ENCODE results near the gene KAT6B.

KAT6B gene

DNA sequence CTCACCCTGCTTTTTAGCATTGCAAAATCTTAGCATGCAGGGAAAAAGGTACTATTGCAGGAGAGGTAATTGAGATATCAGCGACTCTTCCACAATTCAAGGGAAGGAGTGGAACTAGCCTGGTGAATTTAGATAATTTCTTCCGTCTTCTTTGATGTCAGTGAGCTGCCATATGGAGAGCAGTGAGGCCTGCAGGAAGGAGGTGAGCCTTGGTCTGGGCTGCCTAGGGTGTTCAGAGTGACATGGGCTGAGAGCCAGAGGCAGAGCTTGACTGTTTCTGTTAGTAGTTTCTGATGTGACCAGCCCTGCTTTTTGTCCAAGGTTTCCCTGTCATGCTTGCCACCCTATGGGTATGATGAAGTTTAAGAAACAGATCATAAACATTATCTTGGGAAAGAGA lies 28.6 kb downstream of the KAT6B start:
- TF ChIP-seq, protein P1, sequence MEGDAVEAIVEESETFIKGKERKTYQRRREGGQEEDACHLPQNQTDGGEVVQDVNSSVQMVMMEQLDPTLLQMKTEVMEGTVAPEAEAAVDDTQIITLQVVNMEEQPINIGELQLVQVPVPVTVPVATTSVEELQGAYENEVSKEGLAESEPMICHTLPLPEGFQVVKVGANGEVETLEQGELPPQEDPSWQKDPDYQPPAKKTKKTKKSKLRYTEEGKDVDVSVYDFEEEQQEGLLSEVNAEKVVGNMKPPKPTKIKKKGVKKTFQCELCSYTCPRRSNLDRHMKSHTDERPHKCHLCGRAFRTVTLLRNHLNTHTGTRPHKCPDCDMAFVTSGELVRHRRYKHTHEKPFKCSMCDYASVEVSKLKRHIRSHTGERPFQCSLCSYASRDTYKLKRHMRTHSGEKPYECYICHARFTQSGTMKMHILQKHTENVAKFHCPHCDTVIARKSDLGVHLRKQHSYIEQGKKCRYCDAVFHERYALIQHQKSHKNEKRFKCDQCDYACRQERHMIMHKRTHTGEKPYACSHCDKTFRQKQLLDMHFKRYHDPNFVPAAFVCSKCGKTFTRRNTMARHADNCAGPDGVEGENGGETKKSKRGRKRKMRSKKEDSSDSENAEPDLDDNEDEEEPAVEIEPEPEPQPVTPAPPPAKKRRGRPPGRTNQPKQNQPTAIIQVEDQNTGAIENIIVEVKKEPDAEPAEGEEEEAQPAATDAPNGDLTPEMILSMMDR (IDR thresholded peaks at IDR 0.05; ENCODE audit: low read depth, low read length) = no peak
- DNase-seq (ENCODE audit: low read depth in 2 of 2) = no peak

DNA sequence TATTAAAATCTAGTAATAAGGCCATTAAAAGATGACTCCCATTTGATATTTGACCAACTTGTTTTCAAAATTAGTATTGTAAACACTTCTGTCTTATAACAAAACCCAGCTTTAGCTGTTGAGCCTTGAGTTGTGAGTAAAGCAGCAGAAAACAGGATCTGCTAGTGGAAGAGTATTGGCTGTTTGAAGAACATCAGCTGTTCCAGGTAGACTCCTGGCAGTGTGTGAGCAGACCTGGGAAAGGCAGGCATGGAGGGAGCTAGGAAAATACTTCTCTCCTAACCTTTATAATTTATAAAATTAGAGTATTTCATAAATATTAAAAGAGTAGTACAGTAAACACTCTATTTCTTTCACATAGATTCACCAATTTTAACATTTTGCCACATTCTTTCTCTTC lies 29.0 kb downstream of the KAT6B start:
- no peak overlapping the region for H3K4me3 ChIP-seq (replicated peaks in 1 of 2; ENCODE audit: low read depth in 2 of 2, low read length in 2 of 2)
- no peak for DNase-seq (ENCODE audit: low read depth in 2 of 2)
- TF ChIP-seq, protein P1 (IDR thresholded peaks at IDR 0.05; ENCODE audit: low read depth, low read length) = no peak

More for the DNA sequence above, 28.6 kb downstream of the KAT6B start:
- H3K4me3 ChIP-seq (replicated peaks in 1 of 2; ENCODE audit: low read depth in 2 of 2, low read length in 2 of 2) = no peak overlapping the region

DNA sequence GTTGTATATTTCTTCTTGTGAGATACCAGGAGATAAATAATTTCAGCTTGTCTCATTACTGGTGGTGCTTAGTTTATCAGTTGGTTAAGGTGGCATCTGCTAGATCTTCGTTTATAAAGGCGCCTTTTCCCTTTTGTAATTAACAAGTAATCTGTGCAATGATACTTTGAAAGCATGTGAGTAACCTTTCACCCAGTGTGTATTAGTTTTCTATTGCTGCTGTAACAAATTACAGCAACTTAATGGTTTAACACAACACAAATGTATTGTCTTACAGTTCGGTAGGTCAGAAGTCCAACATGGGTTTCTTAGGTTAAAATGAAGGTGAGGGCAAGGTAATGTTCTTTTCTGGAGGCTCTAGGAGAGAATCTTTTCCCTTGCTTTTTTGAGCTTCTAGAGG lies 30.5 kb downstream of the KAT6B start:
- no peak for DNase-seq (ENCODE audit: low read depth in 2 of 2)
- TF ChIP-seq, protein P1 (IDR thresholded peaks at IDR 0.05; ENCODE audit: low read depth, low read length) = no peak
- H3K4me3 ChIP-seq (replicated peaks in 1 of 2; ENCODE audit: low read depth in 2 of 2, low read length in 2 of 2) = no peak overlapping the region

DNA sequence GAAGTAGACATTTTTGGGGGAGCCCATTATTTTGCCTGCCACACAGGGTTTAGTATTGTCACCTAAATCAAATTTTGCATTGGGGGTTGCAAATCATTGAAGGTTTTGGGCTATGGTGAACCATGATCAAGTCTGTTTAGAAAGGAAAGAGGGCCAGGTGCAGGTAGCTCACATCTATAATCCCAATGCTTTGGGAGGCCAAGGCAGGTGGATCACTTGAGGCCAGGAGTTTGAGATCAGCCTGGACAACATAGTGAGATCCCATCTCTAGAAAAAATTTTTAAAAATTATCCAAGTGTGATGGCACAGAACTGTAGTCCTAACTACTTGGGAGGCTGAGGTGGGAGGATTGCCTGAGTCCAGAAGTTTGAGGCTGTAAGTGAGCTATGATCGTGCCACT lies 31.2 kb downstream of the KAT6B start:
- no peak overlapping the region for H3K4me3 ChIP-seq (replicated peaks in 1 of 2; ENCODE audit: low read depth in 2 of 2, low read length in 2 of 2)
- DNase-seq (ENCODE audit: low read depth in 2 of 2) = no peak
- TF ChIP-seq, protein P1 (IDR thresholded peaks at IDR 0.05; ENCODE audit: low read depth, low read length) = no peak

DNA sequence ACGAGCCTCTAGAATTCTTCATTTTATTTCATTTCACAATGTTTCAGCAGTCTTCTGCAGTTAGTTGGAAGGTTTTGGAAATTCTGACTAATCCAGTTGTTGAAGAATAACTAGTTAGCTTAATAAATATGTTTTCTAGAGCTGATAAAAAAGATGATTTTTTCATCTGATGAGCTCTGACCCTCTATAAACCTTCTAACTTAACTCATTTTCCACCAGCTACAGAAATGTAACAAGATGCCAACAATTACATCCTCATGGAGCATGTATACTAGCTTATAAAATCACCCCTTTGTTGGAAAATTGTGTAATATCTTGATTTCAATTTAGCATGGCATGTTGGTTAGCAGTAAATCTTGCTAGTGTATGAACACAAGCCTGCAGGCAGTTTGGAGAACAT lies 33.1 kb downstream of the KAT6B start:
- DNase-seq (ENCODE audit: low read depth in 2 of 2) = peak in 1 of 2 donors; percentile 20
- no peak overlapping the region for H3K4me3 ChIP-seq (replicated peaks in 1 of 2; ENCODE audit: low read depth in 2 of 2, low read length in 2 of 2)
- TF ChIP-seq, protein P1 (IDR thresholded peaks at IDR 0.05; ENCODE audit: low read depth, low read length) = no peak

DNA sequence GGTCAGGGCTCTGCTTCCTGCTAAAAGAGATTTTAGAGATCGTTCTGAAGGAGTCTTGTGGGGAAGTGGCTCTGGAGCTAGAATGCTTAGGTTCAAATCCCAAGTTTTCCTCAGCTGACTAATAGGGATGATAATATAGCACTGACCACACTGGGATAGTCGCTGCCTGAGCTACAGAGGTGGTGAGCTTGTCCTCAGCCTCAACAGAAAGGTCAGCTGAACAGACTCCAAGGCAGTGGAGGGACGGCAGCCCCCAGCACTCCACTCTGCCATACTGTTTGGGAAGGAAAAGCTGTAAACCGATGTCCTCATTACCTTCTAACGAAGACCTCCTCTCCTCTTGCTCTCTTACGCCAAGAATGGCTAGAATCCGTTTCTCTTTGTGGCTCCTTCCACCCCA lies 36.2 kb downstream of the KAT6B start:
- no peak for DNase-seq (ENCODE audit: low read depth in 2 of 2)
- H3K4me3 ChIP-seq (replicated peaks in 1 of 2; ENCODE audit: low read depth in 2 of 2, low read length in 2 of 2) = no peak overlapping the region
- TF ChIP-seq, protein P1 (IDR thresholded peaks at IDR 0.05; ENCODE audit: low read depth, low read length) = no peak

DNA sequence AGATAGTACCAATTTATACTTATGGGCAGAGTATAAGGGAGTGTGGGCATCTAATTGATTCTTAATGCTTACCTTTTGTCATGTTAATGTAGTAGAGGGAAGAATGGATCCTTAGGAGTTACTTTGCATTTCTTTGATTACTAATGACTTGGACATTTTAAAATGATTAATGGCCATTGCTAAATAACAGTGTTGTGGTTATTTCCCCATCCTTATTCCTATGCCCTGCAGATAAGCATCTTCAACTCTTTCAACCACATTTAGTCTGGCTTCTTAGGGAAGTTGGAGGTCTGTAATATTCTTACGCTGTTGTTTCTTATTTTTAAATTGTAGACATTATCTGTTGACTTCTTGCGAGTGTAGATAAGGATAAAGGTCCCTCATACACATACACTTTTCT lies 37.2 kb downstream of the KAT6B start:
- TF ChIP-seq, protein P1 (IDR thresholded peaks at IDR 0.05; ENCODE audit: low read depth, low read length) = no peak
- H3K4me3 ChIP-seq (replicated peaks in 1 of 2; ENCODE audit: low read depth in 2 of 2, low read length in 2 of 2) = no peak overlapping the region
- peak; percentile 19 to 27 for DNase-seq (ENCODE audit: low read depth in 2 of 2)
